Ovary (tissue), 3 donors: ENCODE measurements around the gene WFDC5.

Experiments used
- CTCF ChIP-seq, 3 donors: fragments of 450-650 bp in 2 of 3; fragments of 200-600 bp in 1 of 3; IDR thresholded peaks; one replicate each; pipeline versions ENCODE4 v1.5.1 to v1.8.0; 2016 to 2022; ENCODE audit warnings: antibody characterized with exemption in 3 of 3, mild to moderate bottlenecking in 1 of 3
- EP300 ChIP-seq: sonication (generic); formaldehyde crosslinking; IDR thresholded peaks from one replicate; pipeline ENCODE4 v1.6.1; 2017; ENCODE audit warnings: antibody characterized with exemption
- POLR2A ChIP-seq: fragments of 450-650 bp; IDR thresholded peaks from one replicate; pipeline ENCODE4 v1.6.1; 2017; ENCODE audit warnings: antibody characterized with exemption, mild to moderate bottlenecking, moderate library complexity
- donor health status: DM: no; HTN: no; CAD: no.

DNA sequence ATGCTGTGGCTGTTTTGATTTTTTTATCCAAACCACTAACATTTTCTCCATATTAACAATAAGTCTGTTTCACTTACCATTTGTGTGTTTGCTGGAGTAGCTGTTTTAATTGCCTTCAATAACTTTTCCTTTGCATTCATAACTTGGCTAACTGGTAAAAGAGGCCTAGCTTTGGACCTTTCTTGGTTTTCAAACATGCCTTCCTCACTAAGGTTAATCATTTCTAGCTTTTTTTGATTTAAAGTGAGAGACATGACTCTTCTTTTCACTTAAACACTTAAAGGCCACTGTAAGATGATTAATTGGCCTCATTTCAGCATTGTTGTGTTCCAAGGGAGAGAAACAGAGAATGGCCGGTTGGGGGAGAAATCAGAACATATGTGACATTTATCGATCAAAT lies 6.4 kb upstream of the WFDC5 start:
- no peak for TF ChIP-seq POLR2A
- TF ChIP-seq CTCF (IDR thresholded peaks at IDR 0.05), result no peak
- TF ChIP-seq EP300, result no peak
